Lower lobe of right lung (tissue), 2 donors: ENCODE data around the gene LMBRD2. TPM values are rescaled to one million over a fixed set of nuclear protein-coding genes. Genes with fewer than 3 reads are reported as not detected.
"Not testable (repeated sequence)": the region's sequence is repeated elsewhere in the genome, so short reads cannot be mapped to it uniquely, and the experiment has no call there.

Experiments
- ATAC-seq, 2 donors: fragments of 200-7000 bp; cut with Tn5 transposase; one replicate each; pipeline ENCODE4 v1.9.1; 2020 to 2022; ENCODE audit warnings: mild to moderate bottlenecking in 2 of 2, moderate library complexity in 2 of 2
- DNase-seq: peaks from one replicate; pipeline ENCODE4 v3.0.0-alpha.2; 2020
- H3K27ac ChIP-seq: fragments of 200-600 bp; one replicate; pipeline ENCODE4 v1.8.0; 2022
- H3K27me3 ChIP-seq: fragments of 200-600 bp; one replicate; pipeline ENCODE4 v1.8.0; 2022; ENCODE audit warnings: low read depth
- H3K36me3 ChIP-seq: fragments of 200-600 bp; one replicate; pipeline ENCODE4 v1.8.0; 2022; ENCODE audit warnings: mild to moderate bottlenecking
- H3K4me1 ChIP-seq: fragments of 200-600 bp; one replicate; pipeline ENCODE4 v1.8.0; 2022
- H3K4me3 ChIP-seq: fragments of 200-600 bp; one replicate; pipeline ENCODE4 v1.8.0; 2022; ENCODE audit warnings: mild to moderate bottlenecking
- H3K9me3 ChIP-seq: fragments of 200-600 bp; one replicate; pipeline ENCODE4 v1.8.0; 2022
- intact Hi-C: fragments of 100-400 bp; cut with DNase I; formaldehyde crosslinking; loops from one replicate; pipeline ENCODE4 v1.11.0; 2022
- long read RNA-seq: library from polyadenylated mRNA; unstranded; transcript quantifications from one replicate; pipeline ENCODE4 v2.0.0, GENCODE V29; 2021
- total RNA-seq: library from RNA; stranded (reverse); fragmentation: NEBNext Ultra II Directional; extraction: Animal tissue kit (Norgen Biotek cat#: 25700); gene quantifications from one replicate; pipeline ENCODE4 v1.2.1, GENCODE V29; 2021
- TF ChIP-seq, protein P1 (sequence below): fragments of 200-600 bp; IDR thresholded peaks from one replicate; pipeline ENCODE4 v1.8.0; 2022; ENCODE audit warnings: antibody characterized with exemption, mild to moderate bottlenecking
- donor health status: DM: no; HTN: yes; CAD: no; lungs with severe emphysema.

LMBRD2 gene
- total RNA-seq, result 12.1 TPM
- long read RNA-seq, full-length matches to known transcripts, result 9 of 17 reads
- long read RNA-seq, partial matches to known transcripts, result 6 of 17 reads
- long read RNA-seq, other reads (novel, unspliced or antisense), result 2 of 17 reads

DNA sequence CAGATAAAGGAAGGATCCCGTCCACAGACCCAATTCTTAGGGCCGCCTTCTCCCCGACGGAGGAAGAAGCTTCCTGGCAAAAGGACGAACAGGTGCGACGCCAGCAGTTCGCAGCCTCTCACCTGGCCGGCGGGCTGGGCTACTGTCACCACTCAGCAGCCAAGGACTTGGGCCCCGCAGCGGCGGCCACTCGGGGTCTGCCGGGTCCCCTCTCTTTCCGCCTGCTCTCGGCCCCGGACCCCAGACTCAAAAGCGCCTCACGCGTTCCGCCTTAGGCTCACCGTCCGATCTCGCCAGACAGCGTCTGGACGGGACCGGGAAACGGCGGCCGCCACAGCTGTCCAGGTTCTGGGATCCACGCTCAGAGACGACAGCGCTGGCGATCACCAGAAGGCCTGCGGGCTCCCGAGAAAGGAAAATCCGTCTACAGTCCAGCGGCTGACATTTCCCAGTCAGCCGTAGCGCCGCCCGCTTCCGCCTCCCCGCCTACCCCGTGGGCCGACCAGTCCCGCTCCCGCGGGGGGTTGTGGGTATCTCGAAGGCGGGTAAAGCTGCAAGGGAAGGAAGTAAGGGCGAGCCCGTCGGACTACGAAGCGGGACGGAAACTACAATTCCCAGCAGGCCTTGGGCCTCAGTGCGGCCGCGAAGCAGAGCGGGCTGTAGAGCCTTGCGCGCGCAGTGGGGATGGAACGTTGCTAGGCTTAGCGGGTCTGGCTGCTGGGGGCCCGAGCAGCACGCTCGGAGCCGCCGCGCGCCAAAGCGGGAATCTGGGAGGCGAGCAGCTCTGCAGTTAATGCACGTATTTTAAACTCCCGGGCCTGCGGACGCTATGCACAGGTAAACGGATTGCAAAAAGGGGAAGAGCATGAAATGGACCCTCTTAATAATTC lies at the start of gene LMBRD2, which contains the start of gene SKP2:
LMBRD2 (minus strand) TSS at position 454 of the 890 bp plus-strand sequence. CDS start 8,538 bp downstream, outside the sequence.
SKP2 (plus strand) TSS at position 678 of the 890 bp plus-strand sequence; CDS start at position 830, 152 bp downstream.
- TF ChIP-seq, protein P1, sequence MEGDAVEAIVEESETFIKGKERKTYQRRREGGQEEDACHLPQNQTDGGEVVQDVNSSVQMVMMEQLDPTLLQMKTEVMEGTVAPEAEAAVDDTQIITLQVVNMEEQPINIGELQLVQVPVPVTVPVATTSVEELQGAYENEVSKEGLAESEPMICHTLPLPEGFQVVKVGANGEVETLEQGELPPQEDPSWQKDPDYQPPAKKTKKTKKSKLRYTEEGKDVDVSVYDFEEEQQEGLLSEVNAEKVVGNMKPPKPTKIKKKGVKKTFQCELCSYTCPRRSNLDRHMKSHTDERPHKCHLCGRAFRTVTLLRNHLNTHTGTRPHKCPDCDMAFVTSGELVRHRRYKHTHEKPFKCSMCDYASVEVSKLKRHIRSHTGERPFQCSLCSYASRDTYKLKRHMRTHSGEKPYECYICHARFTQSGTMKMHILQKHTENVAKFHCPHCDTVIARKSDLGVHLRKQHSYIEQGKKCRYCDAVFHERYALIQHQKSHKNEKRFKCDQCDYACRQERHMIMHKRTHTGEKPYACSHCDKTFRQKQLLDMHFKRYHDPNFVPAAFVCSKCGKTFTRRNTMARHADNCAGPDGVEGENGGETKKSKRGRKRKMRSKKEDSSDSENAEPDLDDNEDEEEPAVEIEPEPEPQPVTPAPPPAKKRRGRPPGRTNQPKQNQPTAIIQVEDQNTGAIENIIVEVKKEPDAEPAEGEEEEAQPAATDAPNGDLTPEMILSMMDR, result no peak
- DNase-seq (peak; percentile 99), ATAC-seq (peak; percentile 100)
- Histone ChIP-seq H3K36me3 (peaks cover 16% of the 10 kb centered on the region), H3K9me3 (no peaks in the 10 kb centered on the region), H3K4me3 (peak within 1 kb of the TSS; percentile 89), H3K4me1 (peaks cover 32% of the 10 kb centered on the region), H3K27me3 (no peaks in the 10 kb centered on the region), H3K27ac (peak within 1 kb of the TSS; percentile 82)
- intact Hi-C loops, result no loop called here

DNA sequence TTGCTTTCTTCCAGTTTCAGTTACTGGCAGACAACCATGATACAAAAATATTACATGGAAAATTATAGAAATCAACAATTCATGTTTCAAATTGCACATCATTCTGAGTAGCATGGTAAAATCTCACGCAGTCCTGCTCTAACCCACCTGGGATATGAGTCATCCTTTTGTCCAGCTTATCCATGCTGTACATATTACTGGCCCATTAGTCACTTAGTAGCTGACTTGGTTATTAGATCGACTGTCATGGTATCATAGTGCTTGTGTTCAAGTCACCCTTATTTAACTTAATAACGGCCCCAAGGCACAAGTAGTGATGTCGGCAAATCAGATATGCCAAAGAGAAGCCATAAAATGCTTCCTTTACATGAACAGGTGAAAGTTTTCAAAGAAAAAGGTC lies 48.8 kb upstream of the LMBRD2 start:
- ATAC-seq (no peak), DNase-seq (no peak)
- Histone ChIP-seq H3K9me3 (no peaks in the 10 kb centered on the region), H3K27ac (no peak overlapping the region), H3K4me3 (no peak overlapping the region), H3K36me3 (peaks cover 61% of the 10 kb centered on the region), H3K27me3 (no peaks in the 10 kb centered on the region), H3K4me1 (no peaks in the 10 kb centered on the region)
- intact Hi-C loops, result no loop called here
- TF ChIP-seq, protein P1, result no peak

DNA sequence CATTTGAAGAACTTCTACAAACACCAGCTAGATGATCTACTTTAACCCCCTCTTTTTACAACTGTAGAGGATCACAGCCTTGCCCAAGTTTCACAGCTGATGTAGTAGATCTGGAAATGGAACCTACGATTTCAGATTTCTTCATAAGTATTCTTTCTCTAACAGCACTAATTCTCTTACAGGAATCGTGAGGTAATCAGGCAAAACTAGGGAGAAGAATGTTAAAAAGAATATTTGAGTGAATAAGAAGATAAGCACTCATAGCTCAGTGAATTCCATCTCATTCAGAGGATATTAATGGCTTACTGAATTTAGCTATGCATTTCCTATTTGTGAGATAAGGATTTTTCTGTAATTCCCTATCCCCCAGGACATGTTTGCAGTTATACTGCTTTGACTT lies 47.9 kb upstream of the LMBRD2 start:
- H3K4me3 ChIP-seq, result no peak overlapping the region
- no peaks in the 10 kb centered on the region for H3K27me3 ChIP-seq
- H3K36me3 ChIP-seq, result peaks cover 70% of the 10 kb centered on the region
- no peak for ATAC-seq
- intact Hi-C loops, result no loop called here
- DNase-seq, result no peak
- TF ChIP-seq, protein P1, result no peak
- H3K27ac ChIP-seq, result no peak overlapping the region
- no peaks in the 10 kb centered on the region for H3K9me3 ChIP-seq
- no peaks in the 10 kb centered on the region for H3K4me1 ChIP-seq

DNA sequence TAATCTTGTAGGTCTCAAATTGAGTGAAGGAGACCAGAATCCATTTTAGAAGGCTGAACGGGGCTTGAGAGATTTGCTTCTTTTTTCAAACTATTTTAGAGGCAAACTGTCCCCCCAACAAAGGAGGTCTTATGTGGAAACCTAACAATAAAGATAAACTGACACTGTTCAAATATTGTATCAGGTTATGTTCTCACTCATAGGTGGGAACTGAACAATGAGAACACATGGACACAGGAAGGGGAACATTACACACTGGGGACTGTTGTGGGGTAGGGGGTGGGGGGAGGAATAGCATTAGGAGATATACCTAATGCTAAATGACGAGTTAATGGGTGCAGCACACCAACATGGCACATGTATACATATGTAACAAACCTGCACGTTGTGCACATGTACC lies 47.1 kb upstream of the LMBRD2 start:
- DNase-seq, intact Hi-C loops, H3K27ac ChIP-seq, ATAC-seq, H3K27me3 ChIP-seq, H3K9me3 ChIP-seq, H3K4me1 ChIP-seq, H3K4me3 ChIP-seq: not testable (repeated sequence)
- peaks cover 75% of the 10 kb centered on the region for H3K36me3 ChIP-seq

DNA sequence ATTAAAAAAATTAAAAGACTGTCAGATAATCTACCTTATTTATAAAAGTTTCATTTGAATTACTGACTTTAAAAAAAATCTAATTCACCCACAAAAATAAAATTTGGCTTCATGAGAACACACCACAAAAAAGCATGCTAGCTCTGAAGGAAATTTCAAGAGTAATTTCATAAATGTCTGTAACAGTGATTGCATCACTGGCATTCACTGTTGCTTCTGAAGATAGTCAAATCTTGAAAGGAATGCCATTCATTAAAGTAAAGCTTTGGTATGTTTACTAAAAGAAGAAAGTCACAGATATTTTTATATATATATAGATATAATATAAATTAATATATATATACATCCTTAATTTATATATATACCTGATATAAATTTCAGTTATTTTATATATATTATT lies 46.6 kb upstream of the LMBRD2 start:
- Histone ChIP-seq H3K27me3 (no peaks in the 10 kb centered on the region), H3K4me3 (no peak overlapping the region), H3K36me3 (peaks cover 72% of the 10 kb centered on the region), H3K27ac (no peak overlapping the region), H3K4me1 (no peaks in the 10 kb centered on the region), H3K9me3 (no peaks in the 10 kb centered on the region)
- ATAC-seq (no peak), DNase-seq (no peak)
- intact Hi-C loops, result no loop called here
- TF ChIP-seq, protein P1, result no peak

DNA sequence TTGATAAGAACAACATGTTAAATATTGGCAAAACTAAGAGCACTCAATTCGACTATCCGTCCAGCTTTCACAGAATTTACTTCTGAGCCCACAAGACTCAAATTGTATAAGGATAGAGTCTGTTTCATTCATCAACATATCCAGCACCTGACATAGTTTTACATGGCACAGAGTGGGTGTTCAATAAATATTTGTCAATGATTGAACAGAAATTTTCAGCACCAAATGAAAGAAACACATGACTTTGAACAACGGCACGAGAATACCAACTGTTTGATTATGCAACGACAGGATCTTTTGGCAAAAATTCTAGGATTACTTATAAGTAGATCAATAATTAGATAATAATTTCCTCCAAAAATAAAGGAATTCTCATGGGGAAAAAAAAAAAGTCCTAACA lies 42.1 kb upstream of the LMBRD2 start:
- ATAC-seq (no peak), DNase-seq (no peak)
- H3K27me3 ChIP-seq, result no peaks in the 10 kb centered on the region
- TF ChIP-seq, protein P1, result no peak
- no peaks in the 10 kb centered on the region for H3K4me1 ChIP-seq
- intact Hi-C loops, result no loop called here
- H3K9me3 ChIP-seq, result no peaks in the 10 kb centered on the region
- H3K27ac ChIP-seq, result no peak overlapping the region
- peaks cover 52% of the 10 kb centered on the region for H3K36me3 ChIP-seq
- H3K4me3 ChIP-seq, result no peak overlapping the region

DNA sequence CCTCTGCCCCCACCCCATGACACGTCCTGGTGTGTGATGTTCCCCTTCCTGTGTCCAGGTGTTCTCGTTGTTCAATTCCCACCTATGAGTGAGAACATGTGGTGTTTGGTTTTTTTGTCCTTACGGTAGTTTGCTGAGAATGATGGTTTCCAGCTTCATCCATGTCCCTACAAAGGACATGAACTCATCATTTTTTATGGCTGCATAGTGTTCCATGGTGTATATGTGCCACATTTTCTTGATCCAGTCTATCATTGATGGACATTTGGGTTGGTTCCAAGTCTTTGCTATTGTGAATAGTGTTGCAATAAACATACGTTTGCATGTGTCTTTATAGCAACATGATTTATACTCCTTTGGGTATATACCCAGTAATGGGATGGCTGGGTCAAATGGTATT lies 32.7 kb upstream of the LMBRD2 start:
- H3K4me1 ChIP-seq, ATAC-seq, intact Hi-C loops, H3K27me3 ChIP-seq, H3K9me3 ChIP-seq, DNase-seq, H3K4me3 ChIP-seq, H3K27ac ChIP-seq: not testable (repeated sequence)
- peaks cover 41% of the 10 kb centered on the region for H3K36me3 ChIP-seq
